Activated CD4-positive, alpha-beta T cell treated with anti-CD3 and anti-CD28 coated beads, Interleukin-2, Interleukin-4, amounts not matched to agents 100 ng/mL and 50 ng/mL, durations not matched to agents 16 hours and 8 hours (primary cell): ENCODE data around the gene RHOC.

Experiments used
- DNase-seq: peaks from one replicate; pipeline ENCODE4 v3.0.0-alpha.2; 2020; ENCODE audit warnings: low spot score

The RHOC gene

GRCh38 chr1:112701227-112702066, 5.5 kb downstream of the RHOC start:
- no peak for DNase-seq

- peak; percentile 37 for DNase-seq
These were observed 6.4 kb downstream of the RHOC start for GRCh38 chr1:112700290-112701226.

GRCh38 chr1:112699425-112700144, 7.3 kb downstream of the RHOC start:
- no peak for DNase-seq

DNA sequence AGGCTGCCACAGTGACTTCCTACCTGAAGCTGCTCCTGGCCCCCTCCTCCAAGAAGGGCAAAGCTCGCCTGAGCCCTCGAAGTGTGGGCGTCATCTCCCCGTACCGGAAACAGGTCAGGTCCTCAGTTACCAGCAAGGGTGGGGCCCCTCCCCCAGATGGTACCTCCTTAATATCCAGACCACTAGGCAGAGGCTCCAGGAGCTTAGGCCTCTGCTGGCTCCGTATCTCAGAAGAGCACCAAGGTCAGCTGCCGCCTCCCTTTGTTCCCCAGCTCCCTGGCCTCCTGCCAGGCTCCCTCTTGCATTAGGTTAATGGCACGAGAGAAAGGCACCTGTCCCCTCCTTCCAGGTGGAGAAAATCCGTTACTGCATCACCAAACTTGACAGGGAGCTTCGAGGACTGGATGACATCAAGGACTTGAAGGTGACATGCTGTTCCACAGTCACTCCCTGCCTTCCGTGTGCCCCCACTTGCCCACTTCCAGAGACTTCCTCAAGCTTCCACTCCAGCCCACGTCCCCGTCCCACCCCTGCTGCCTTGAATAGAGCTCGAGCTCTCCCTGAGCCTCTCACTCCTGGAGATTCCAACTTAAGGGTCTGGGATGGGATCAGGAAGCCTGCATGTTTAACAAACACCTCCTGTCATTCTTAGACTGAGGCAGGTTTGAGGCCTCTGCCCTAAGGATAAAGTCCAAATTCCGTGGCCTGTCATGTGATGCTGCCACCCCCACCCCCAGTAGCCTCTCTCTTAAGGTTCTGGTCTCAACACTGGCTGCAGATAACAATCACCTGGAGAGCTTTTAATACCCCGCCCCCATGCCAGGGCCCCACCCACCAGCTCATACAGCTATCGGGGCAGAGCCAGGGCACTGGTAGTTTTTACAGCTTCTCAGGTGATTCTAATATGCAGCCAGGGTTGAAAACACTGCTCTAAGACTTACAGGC, 8.3 kb downstream of the RHOC start:
- DNase-seq, result no peak

DNA sequence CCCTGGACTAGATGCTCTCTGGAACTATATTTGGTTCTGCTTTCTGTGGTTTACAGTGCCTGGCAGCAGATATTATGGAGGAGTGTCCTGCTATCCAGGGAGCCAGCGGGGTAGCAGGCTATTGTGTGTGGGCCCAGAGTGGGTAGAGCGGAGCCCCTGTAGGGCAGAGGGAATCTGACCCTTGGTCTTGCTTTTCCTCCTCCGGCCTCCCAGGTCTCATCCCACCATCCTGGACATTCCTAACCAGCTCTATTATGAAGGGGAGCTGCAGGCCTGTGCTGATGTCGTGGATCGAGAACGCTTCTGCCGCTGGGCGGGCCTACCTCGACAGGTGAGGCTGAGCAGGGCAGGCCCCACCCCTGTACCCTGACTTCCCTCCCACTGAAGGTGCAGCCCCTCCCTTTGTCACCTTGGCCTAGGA, 9.1 kb downstream of the RHOC start:
- no peak for DNase-seq

GRCh38 chr1:112696578-112697314, 10.2 kb downstream of the RHOC start:
- no peak for DNase-seq

- DNase-seq, result no peak
These were observed 11.7 kb downstream of the RHOC start for GRCh38 chr1:112695276-112695675.

GRCh38 chr1:112694363-112694929, 12.5 kb downstream of the RHOC start:
- no peak for DNase-seq

DNA sequence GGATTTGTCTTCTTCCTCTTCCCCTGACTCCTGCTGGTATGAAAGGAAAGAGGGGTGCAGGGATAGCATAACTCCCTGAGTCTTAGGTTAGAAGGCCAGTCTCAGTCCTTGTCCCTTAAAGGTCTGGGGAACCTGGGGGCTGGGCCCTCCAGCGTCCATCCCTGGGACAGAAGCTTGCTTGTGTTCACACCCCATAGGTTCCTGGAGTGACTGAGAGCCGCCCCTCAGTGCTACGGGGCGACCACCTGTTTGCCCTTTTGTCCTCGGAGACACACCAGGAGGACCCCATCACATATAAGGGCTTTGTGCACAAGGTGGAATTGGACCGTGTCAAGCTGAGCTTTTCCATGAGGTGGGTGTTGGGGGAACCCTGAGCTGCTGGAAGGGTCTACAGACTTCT, 13.1 kb downstream of the RHOC start:
- DNase-seq, result no peak

- no peak for DNase-seq
These were observed 14.2 kb downstream of the RHOC start for GRCh38 chr1:112692681-112693080.

DNA sequence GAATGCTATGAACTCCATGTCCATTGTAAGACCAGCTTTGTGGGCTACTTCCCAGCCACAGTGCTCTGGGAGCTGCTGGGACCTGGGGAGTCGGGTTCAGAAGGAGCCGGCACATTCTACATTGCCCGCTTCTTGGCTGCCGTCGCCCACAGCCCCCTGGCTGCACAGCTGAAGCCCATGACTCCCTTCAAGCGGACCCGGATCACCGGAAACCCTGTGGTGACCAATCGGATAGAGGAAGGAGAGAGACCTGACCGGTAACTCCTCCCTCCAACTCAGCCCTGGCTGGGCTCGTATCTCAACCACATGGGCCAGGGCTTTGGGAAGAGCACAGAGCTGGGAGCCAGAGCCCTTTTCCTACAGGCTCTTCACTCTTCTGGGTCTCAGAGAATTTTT, 17.1 kb downstream of the RHOC start:
- no peak for DNase-seq

GRCh38 chr1:112689196-112689841, 17.6 kb downstream of the RHOC start:
- DNase-seq, result no peak

DNA sequence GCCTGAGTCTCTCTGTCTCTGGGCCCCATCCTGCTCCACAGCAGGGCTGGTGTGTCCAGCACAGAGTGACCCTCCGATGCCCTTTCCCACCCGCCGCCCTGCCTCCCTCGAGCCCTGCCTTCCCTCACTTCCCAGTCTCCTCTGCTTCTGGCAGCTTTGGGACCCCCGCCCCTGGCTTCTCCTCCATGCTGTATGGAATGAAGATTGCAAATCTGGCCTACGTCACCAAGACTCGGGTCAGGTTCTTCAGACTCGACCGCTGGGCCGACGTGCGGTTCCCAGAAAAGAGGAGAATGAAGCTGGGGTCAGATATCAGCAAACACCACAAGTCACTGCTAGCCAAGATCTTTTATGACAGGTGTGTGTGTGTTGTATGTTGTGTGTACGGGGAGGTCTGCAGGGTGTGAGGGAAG, 18.1 kb downstream of the RHOC start:
- DNase-seq, result no peak

DNA sequence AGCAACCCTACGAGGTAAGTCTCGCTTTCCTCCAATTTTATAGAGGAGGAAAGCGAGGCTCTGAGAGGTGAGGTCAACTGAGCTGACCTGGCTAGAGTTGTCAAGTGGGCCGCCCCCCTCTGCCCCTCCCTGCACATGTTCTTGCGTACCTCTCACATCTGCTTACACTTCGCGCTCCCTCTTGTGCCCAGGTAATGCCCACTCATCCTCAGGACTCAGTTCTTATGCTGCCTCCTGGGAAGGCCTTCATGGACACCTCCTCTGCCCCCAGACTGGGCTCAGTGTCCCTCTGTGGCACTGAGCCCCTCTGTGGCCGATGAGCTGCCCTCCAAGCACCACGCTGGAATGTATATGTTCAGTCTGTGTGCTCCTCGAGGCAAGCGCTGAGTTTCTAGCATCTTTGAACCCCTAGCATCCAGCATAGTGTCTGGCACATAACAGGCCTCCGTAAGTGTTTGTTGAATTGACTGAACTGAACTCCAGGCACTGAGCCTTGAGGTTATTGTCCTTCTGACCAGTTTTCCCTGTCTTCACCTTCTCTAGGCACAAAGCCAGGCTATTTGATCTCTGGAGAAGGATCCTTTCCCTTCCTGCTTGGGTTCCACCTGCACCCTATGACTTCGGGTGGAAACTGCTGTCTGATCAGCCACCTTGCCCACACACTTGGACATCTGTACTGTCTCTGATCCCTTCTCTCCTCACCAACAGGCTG, 19.0 kb downstream of the RHOC start:
- DNase-seq, result no peak

DNA sequence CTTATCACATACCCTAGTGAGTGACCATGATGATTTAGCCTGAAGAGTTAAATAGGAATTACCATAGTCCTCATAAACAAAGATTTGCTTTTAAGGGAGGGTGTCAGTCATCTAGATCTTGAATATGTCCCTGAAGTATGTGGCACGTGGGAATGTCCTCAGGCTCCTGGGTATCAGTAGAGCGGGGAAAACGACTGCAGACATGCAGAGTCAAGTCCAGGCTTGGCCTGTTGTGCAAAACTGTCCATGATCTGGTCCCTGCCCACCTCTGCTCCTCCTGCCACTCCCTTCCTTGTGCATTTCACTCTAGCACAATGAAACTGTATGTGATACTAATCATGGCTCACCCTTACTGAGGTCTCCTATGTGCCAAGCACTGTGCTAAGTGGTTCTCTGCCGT, 19.6 kb downstream of the RHOC start:
- DNase-seq, result no peak

- no peak for DNase-seq
These were observed 20.1 kb downstream of the RHOC start for GRCh38 chr1:112686835-112687234.

- DNase-seq, result no peak
These were observed 20.5 kb downstream of the RHOC start for GRCh38 chr1:112686417-112686816.

- no peak for DNase-seq
These were observed 21.0 kb downstream of the RHOC start for GRCh38 chr1:112685913-112686312.

DNA sequence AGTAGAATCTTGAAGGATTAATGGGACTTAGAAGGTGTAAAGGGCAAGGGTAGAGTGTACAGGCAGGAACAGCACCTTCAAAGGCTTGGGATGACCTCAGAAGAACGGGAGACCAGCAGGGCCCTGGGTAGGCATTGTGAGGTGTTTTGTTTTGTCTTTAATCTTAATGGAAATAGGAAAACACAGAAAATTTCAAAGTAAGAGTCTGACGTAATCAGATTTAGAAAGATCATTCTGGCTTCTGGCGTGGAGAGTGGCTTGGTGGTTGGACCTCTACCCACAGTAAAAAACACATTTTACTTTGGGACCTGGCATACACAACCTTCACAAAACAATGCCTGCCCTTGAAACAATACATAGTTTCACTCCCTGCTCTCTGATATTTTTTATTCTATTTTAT, 28.3 kb downstream of the RHOC start:
- no peak for DNase-seq
